ENCODE measurements around the gene PHKB. TPM values are rescaled to one million over a fixed set of nuclear protein-coding genes. Genes with fewer than 3 reads are reported as not detected.

PHKB gene
- total RNA-seq, 1 donor from 2014 or later, result 110 TPM

GRCh38 chr16:47627085-47627639 is 166.0 kb downstream of the PHKB start:
- no peak overlapping the region for H3K4me3 Mint-ChIP-seq

GRCh38 chr16:47627721-47628120 is 166.6 kb downstream of the PHKB start:
- Mint-ChIP-seq H3K4me3 (no peak overlapping the region), H3K36me3 (ENCODE audit: low read depth) (peaks cover 47% of the 10 kb centered on the region), H3K4me1 (peaks cover 2% of the 10 kb centered on the region), H3K27ac (no peak overlapping the region), H3K27me3 (no peaks in the 10 kb centered on the region), H3K9me3 (peaks cover 3% of the 10 kb centered on the region)
- intact Hi-C loops (cut with micrococcal nuclease), result no loop called here
- no peak for ATAC-seq (ENCODE audit: low read depth)
- CTCF ChIA-PET, result no interaction called here
- TF ChIP-seq CTCF (IDR thresholded peaks at IDR 0.05), result no peak
- POLR2A ChIA-PET, result no interaction called here
- no peak for DNase-seq

More at GRCh38 chr16:47627085-47627639, 166.0 kb downstream of the PHKB start:
- no peaks in the 10 kb centered on the region for H3K27me3 Mint-ChIP-seq
- no peak for TF ChIP-seq CTCF (IDR thresholded peaks at IDR 0.05)
- ChIA-PET POLR2A (no interaction called here), CTCF (no interaction called here)
- peaks cover 3% of the 10 kb centered on the region for H3K9me3 Mint-ChIP-seq
- ATAC-seq (ENCODE audit: low read depth), result no peak
- peaks cover 47% of the 10 kb centered on the region for H3K36me3 Mint-ChIP-seq (ENCODE audit: low read depth)
- no peak overlapping the region for H3K27ac Mint-ChIP-seq
- intact Hi-C loops (cut with micrococcal nuclease), result no loop called here
- peaks cover 8% of the 10 kb centered on the region for H3K4me1 Mint-ChIP-seq
- no peak for DNase-seq

- CTCF ChIA-PET, result no interaction called here
- intact Hi-C loops (cut with micrococcal nuclease), result no loop called here
- POLR2A ChIA-PET, result no interaction called here
- no peak for DNase-seq
- no peaks in the 10 kb centered on the region for H3K27me3 Mint-ChIP-seq
- H3K36me3 Mint-ChIP-seq (ENCODE audit: low read depth), result peaks cover 59% of the 10 kb centered on the region
- no peak overlapping the region for H3K4me3 Mint-ChIP-seq
- H3K4me1 Mint-ChIP-seq, result no peaks in the 10 kb centered on the region
- no peak overlapping the region for H3K27ac Mint-ChIP-seq
- no peak for ATAC-seq (ENCODE audit: low read depth)
- no peak for TF ChIP-seq CTCF (IDR thresholded peaks at IDR 0.05)
- peaks cover 3% of the 10 kb centered on the region for H3K9me3 Mint-ChIP-seq
These were observed 170.0 kb downstream of the PHKB start for GRCh38 chr16:47631131-47631530.

GRCh38 chr16:47634126-47634525 is 173.0 kb downstream of the PHKB start:
- Mint-ChIP-seq H3K27me3 (no peaks in the 10 kb centered on the region), H3K36me3 (ENCODE audit: low read depth) (peaks cover 61% of the 10 kb centered on the region), H3K4me1 (no peaks in the 10 kb centered on the region), H3K27ac (no peak overlapping the region), H3K4me3 (no peak overlapping the region), H3K9me3 (peaks cover 3% of the 10 kb centered on the region)
- POLR2A ChIA-PET, result no interaction called here
- intact Hi-C loops (cut with micrococcal nuclease), result no loop called here
- DNase-seq (no peak), ATAC-seq (ENCODE audit: low read depth) (no peak)
- CTCF ChIA-PET, result no interaction called here
- TF ChIP-seq CTCF (IDR thresholded peaks at IDR 0.05), result no peak

- no peak for TF ChIP-seq CTCF (IDR thresholded peaks at IDR 0.05)
- Mint-ChIP-seq H3K27ac (no peak overlapping the region), H3K4me1 (no peaks in the 10 kb centered on the region), H3K36me3 (ENCODE audit: low read depth) (peaks cover 65% of the 10 kb centered on the region), H3K4me3 (no peak overlapping the region), H3K9me3 (peaks cover 3% of the 10 kb centered on the region), H3K27me3 (no peaks in the 10 kb centered on the region)
- intact Hi-C loops (cut with micrococcal nuclease), result no loop called here
- CTCF ChIA-PET, result no interaction called here
- ATAC-seq (ENCODE audit: low read depth), result no peak
- POLR2A ChIA-PET, result no interaction called here
- no peak for DNase-seq
These were observed 173.6 kb downstream of the PHKB start for GRCh38 chr16:47634727-47635126.
